GM19468 (cell line): Measurements from ENCODE around the gene FCN2.

ENCODE experiments used
- ATAC-seq: cut with Tn5 transposase; IDR thresholded peaks from one replicate; pipeline ENCODE4 v1.9.1; 2021; ENCODE audit warnings: mild to moderate bottlenecking, moderate library complexity, moderate number of reproducible peaks; ENCODE audit not compliant: unreplicated experiment; ENCODE audit errors: extremely low read depth

Gene FCN2

DNA sequence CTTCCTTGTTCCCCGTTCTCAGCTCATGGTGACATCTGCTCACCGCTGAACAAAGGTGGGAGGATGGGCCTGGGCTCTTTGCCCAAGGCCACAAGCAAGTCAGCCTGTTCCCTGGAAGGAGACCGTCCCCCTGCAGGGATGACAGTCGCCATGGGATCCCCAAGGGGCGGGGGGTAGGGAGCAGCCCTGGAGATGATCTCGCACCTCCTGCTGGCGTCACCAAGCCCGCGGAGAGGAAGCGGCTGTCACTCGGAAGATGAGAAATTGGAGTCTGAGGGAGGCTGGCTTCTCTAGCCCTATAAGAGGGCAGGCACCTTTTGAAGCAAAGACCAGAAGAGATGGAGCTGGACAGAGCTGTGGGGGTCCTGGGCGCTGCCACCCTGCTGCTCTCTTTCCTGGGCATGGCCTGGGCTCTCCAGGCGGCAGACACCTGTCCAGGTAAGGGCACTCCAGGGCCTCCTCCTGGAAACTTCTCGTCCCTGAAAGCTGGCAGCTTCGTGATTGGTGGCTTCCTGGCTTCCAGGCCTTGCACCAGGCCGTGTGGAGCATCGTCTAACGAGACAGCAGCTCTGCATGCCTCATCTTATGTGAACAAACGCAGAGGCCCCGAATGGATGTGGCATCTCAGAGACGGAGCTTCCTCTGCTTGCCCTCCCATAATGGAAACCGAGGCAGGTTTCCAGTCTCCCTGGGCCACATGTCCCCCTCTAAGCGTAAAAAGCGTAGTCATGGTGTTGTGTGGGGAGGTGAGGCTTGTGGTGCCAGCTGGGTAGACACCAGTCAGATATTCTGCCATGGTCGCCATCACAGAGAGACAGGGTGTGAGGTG lies at the start of gene FCN2:
FCN2 (plus strand) TSS at position 327 of the 829 bp plus-strand sequence; CDS start at position 339, 12 bp downstream.
- ATAC-seq: no peak

DNA sequence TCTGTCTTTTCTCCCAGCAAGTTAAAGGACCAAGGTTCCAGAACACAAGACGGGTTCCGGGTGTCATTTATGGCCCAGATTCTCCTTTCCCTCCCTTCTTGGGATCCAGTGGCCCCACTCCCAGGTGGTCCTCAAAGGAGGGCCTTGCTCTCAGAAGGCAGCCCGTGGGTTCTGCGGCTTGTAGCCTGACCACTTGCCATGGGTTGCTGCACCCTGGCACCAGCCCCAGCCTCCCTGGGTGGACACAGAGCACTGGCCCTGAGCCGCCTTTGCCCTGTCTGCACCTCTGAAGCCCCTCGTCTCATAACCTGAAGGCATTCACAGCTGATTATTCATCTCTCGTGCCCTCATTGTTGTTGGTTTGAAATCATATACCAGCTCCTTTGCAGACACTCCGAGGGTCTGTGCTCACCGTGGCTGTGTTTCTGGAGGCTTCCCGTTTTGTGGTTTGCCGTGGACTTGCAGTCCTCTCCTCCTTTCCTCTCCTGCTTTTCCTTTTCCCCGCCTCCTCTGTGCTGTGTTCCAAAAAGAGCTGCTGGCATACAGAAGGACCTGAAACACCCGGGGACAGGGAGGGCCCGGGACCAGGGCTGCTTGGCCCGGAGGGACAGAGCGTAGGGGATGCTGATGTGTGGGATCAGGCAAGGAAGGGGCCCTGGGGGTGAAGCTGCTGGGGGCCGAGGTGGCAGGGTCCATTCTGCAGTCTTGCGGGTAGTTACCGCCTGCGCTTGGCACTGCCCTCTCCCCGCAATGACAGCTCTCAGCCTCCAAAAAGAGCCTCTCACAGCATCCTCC lies 49.5 kb upstream of the FCN2 start:
- ATAC-seq: no peak

DNA sequence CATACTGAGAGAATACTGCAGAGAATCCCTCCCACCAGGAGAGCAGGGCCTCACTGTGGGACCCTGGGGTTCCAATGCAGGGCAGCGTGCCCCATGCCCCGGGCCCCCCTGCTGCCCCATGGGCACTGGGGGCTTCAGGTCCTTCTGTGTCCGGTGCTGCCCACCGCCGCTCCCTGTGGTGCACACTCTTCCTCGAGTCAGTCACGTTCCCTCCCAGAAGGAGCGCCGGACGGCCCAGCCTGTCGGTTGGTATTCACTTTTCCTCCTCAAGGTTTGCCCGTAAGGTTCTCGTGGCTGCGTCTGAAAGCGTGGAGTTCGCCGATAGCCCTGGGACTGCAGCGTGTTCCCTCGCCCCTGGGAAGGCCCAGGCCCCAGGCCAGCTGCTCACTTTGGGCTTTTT lies 48.1 kb upstream of the FCN2 start:
- no peak for ATAC-seq

GRCh38 chr9:134833294-134833880 lies 47.2 kb upstream of the FCN2 start:
- no peak for ATAC-seq

DNA sequence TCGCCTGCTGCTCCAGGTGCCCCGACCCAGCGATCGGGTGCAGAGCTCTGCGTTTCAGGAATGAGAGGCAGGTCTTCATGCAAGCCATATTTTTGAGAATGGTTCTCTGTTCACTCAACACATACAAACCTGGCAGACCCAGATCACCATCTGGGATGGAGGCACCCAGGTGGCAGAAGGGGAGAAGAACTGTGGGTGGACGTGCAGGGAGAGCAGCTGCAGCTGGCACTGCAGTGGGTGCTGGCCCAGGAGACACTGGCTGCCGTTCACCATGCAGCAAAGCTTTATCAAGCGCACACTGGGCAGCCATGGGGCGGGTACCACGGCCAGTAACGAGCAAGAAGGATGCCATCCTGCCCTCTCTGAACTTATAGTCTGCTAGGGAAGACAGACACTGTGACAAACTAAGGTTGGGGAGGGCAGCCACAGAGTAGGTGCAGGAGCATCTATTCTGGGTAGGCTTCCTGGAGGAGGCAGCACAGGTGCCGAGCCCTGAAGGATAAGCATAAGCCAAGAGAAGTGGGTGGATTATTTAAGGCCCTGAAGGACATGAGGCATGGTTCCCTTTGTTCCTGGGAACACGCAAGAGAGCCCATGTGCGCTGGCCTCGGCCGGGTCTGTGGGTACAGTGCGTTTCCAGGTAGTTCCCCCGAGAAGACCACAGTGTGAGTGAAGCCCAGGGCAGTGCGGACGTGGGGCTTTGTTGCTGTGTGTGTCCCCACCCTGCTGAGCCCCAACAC lies 46.2 kb upstream of the FCN2 start:
- no peak for ATAC-seq

- no peak for ATAC-seq
These were observed 45.6 kb upstream of the FCN2 start for GRCh38 chr9:134834957-134835419.

GRCh38 chr9:134835448-134835847 lies 45.2 kb upstream of the FCN2 start:
- no peak for ATAC-seq

DNA sequence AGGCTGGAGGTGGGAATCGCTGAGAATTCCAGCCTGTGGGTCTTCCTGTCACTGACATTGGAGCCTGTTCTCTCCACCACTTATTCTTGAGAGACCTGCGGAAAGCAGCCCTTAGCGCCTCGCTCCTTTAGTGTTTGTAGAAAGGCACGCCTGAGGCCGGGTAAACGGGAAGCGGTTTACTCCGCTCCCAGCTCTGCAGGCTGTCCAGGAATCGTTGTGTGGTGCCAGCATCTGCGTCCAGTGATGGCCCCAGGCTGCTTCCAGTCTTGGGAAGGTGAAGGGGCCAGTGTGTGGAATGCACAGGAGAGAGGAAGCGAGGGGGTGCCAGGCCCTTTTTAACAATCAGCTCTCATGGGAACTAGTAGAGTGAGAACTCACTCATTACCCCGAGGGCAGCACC lies 44.6 kb upstream of the FCN2 start:
- no peak for ATAC-seq

- no peak for ATAC-seq
These were observed 44.1 kb upstream of the FCN2 start for GRCh38 chr9:134836406-134836970.

DNA sequence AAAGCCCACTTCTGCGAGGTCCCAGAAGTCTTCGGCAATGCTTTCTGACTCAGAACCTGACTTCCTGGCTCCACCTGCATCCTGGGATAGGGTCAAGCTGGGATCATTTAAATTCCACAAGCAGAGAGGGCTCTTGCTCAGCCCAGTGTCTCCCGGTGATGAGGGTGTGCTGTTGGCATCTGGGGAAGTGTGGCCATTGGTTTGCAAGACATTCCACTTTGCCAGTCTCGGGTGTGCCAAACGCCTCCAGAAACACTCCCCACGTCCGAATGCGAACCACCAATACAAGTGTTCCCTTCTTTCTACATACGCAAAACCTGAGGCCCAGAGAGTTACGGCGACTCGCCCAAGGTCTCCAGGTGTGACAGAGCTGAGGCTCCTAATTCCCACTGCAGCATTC lies 43.1 kb upstream of the FCN2 start:
- ATAC-seq: no peak

- ATAC-seq: no peak
These were observed 41.8 kb upstream of the FCN2 start for GRCh38 chr9:134838651-134839454.

- ATAC-seq: no peak
These were observed 41.0 kb upstream of the FCN2 start for GRCh38 chr9:134839455-134840125.

DNA sequence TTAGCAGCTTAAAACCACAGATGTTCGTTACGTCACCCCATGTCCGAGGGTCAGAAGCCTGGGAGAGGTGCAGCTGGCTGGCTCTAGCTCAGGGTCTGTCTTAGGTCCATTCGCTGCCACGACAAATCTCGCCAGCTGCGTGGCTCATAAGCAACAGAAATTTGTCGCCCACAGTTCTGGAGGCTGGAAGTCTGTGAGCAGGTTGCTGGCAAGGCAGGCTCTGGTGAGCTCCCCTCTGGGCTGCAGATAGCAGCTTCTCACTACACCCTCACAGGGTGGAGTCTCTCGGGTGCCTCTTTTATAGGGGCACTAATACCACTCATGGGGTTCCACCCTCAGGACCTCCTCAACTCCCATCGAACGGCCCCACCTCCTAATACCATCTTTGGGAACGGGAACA lies 40.1 kb upstream of the FCN2 start:
- no peak for ATAC-seq

GRCh38 chr9:134841180-134841904 lies 39.3 kb upstream of the FCN2 start:
- no peak for ATAC-seq

DNA sequence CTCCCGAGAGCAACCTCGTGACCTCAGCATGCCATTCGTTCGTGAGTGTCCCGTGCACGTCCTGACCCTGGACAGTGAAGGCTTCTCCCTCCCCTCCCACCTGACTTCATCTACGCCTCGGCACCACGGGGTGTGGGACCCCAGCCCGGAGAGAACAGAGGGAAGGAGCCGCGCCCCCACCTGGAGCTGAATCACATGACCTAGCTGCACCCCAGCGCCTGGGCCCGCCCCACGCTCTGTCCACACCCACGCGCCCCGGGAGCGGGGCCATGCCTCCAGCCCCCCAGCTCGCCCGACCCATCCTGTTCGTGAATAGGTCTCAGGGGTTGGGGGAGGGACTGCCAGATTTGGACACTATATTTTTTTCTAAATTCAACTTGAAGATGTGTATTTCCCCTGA lies 38.3 kb upstream of the FCN2 start:
- ATAC-seq: no peak

- no peak for ATAC-seq
These were observed 36.9 kb upstream of the FCN2 start for GRCh38 chr9:134843740-134844139.

DNA sequence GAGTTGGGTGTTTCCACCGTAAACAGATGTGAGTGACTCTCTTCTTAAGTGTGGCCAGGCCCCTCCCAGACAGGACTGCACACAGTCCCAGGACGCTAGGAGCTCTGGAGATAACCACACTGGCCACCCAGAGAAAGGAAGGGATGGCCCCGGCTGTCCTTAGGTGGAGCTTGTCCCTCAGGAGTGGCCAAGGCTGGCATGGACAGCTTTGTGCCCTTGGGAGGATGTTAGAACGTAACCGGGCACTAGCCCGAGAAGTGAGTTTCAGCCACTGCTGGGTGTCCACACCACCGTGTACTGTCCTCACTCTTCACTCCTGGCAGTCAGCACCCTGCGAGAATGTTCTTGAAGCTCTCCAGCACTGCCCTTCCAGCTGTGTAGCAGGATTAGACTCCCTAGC lies 35.8 kb upstream of the FCN2 start:
- ATAC-seq: no peak

- no peak for ATAC-seq
These were observed 34.4 kb upstream of the FCN2 start for GRCh38 chr9:134846187-134846586.
